ENCODE data around the gene RPLP2.
A peak's percentile ranks its signal among the peaks of the same experiment; 100 is the strongest.

The RPLP2 gene

GRCh38 chr11:782264-783174 is 27.2 kb upstream of the RPLP2 start:
- TF ChIP-seq CTCF (IDR thresholded peaks at IDR 0.05): no peak

GRCh38 chr11:783581-784015 is 26.2 kb upstream of the RPLP2 start:
- no peak overlapping the region for H3K4me3 ChIP-seq
- intact Hi-C loops (cut with DNase I; ENCODE audit: low total_unique reads): no loop called here
- H3K36me3 ChIP-seq: peaks cover 0 to 5% (median 0%) of the 10 kb centered on the region in 3 donors

More at GRCh38 chr11:782264-783174, 27.2 kb upstream of the RPLP2 start:
- Histone ChIP-seq H3K9me3 (no peaks in the 10 kb centered on the region), H3K27ac (no peak overlapping the region), H3K4me3 (no peak overlapping the region), H3K27me3 (peaks cover 0 to 18% of the 10 kb centered on the region in 2 donors), H3K36me3 (peaks cover 0 to 5% (median 0%) of the 10 kb centered on the region in 3 donors), H3K4me1 (peaks cover 0 to 25% (median 12%) of the 10 kb centered on the region in 4 donors)
- intact Hi-C loops (cut with DNase I; ENCODE audit: low total_unique reads): no loop called here
- no peak for DNase-seq

GRCh38 chr11:786235-787083 is 23.3 kb upstream of the RPLP2 start:
- peaks cover 0 to 53% of the 10 kb centered on the region in 2 donors for H3K27me3 ChIP-seq
- intact Hi-C loops (cut with DNase I; ENCODE audit: low total_unique reads): no loop called here
- H3K4me3 ChIP-seq: no peak overlapping the region
- H3K9me3 ChIP-seq: no peaks in the 10 kb centered on the region
- H3K27ac ChIP-seq: no peak overlapping the region
- peaks cover 0 to 19% (median 11%) of the 10 kb centered on the region in 4 donors for H3K4me1 ChIP-seq
- no peak for DNase-seq
- TF ChIP-seq CTCF (IDR thresholded peaks at IDR 0.05): no peak
- peaks cover 0 to 3% (median 0%) of the 10 kb centered on the region in 3 donors for H3K36me3 ChIP-seq

More at GRCh38 chr11:783581-784015, 26.2 kb upstream of the RPLP2 start:
- peak overlapping the region in 1 of 2 donors; percentile 52 for H3K27ac ChIP-seq
- peak; percentile 71 to 88 for DNase-seq
- peaks cover 0 to 29% of the 10 kb centered on the region in 2 donors for H3K27me3 ChIP-seq
- peak; percentile 18 to 30 for TF ChIP-seq CTCF (IDR thresholded peaks at IDR 0.05)
- H3K9me3 ChIP-seq: no peaks in the 10 kb centered on the region
- H3K4me1 ChIP-seq: peaks cover 0 to 16% (median 4%) of the 10 kb centered on the region in 4 donors

- Histone ChIP-seq H3K4me3 (no peak overlapping the region), H3K36me3 (peaks cover 0 to 10% (median 5%) of the 10 kb centered on the region in 3 donors), H3K4me1 (peaks cover 0 to 19% (median 11%) of the 10 kb centered on the region in 4 donors), H3K27ac (no peak overlapping the region), H3K9me3 (no peaks in the 10 kb centered on the region), H3K27me3 (peaks cover 0 to 53% of the 10 kb centered on the region in 2 donors)
- no peak for DNase-seq
- no peak for TF ChIP-seq CTCF (IDR thresholded peaks at IDR 0.05)
- intact Hi-C loops (cut with DNase I; ENCODE audit: low total_unique reads): no loop called here
These were observed 22.6 kb upstream of the RPLP2 start for GRCh38 chr11:787084-787675.

- no peak for DNase-seq
- peaks cover 0 to 16% (median 9%) of the 10 kb centered on the region in 4 donors for H3K4me1 ChIP-seq
- H3K9me3 ChIP-seq: no peaks in the 10 kb centered on the region
- H3K27me3 ChIP-seq: peaks cover 0 to 53% of the 10 kb centered on the region in 2 donors
- peaks cover 0 to 19% (median 5%) of the 10 kb centered on the region in 3 donors for H3K36me3 ChIP-seq
- intact Hi-C loops (cut with DNase I; ENCODE audit: low total_unique reads): no loop called here
- no peak overlapping the region for H3K27ac ChIP-seq
- no peak overlapping the region for H3K4me3 ChIP-seq
- no peak for TF ChIP-seq CTCF (IDR thresholded peaks at IDR 0.05)
These were observed 21.6 kb upstream of the RPLP2 start for GRCh38 chr11:788009-788640.

Measured in tibial artery (tissue), 4 donors.